Measurements from ENCODE around the gene PLCH1. TPM values are rescaled to one million over a fixed set of nuclear protein-coding genes. Genes with fewer than 3 reads are reported as not detected.

PLCH1 gene
- total and polyA plus RNA-seq, 2 of the 8 experiments (the other 6 are each of a cell fraction or from before 2014, with no cell fraction given) = 5.8 to 17.2 TPM

DNA sequence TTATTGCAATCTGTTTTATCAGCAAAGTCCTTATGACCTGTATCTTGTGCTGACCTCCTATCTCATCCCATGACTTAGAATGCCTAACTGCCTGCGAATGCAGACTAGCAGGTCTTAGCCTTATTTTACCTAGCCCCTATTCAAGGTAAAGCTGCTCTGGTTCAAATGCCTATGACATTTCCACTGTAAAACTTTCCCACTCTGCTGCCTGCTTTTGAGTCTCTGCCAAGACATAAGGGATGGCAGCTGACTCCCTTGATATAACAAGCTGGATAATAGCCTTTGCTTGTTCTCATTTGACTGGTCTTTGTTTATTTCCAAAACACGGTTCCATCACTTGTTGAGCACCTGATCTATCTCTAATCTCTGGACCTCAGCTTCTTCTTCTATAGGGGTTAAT, 319.5 kb downstream of the PLCH1 start:
- Histone ChIP-seq H3K4me1 (replicated peaks in 1 of 4; ENCODE audit: control insufficient read depth in 3 of 4, insufficient read depth in 4 of 4, low read length in 3 of 4) (peaks cover 0 to 21% (median 8%) of the 10 kb centered on the region in 4 experiments; a peak in 4 of 7 replicates), H3K23ac (ENCODE audit: insufficient read length) (no peak overlapping the region), H3K18ac (ENCODE audit: extremely low read depth, low read length) (no peak overlapping the region), H3K9ac (replicated peaks in 1 of 4; ENCODE audit: extremely low read depth in 1 of 4, low read depth in 3 of 4, low read length in 3 of 4) (no peak overlapping the region), H3K23me2 (ENCODE audit: low read depth, low read length) (no peaks in the 10 kb centered on the region), H2BK5ac (ENCODE audit: low read depth, low read length) (no peak overlapping the region), H2BK120ac (replicated peaks; ENCODE audit: low read depth, low read length) (no peak overlapping the region), H4K5ac (ENCODE audit: insufficient read length, low read depth, low read length) (no peak overlapping the region), H4K91ac (replicated peaks; ENCODE audit: insufficient read length, low read length) (no peak overlapping the region), H4K20me1 (replicated peaks in 1 of 2; ENCODE audit: control insufficient read depth in 1 of 2, insufficient read depth in 2 of 2, low read length in 2 of 2) (no peaks in the 10 kb centered on the region), H3K4me2 (ENCODE audit: insufficient read depth in 1 of 2, low read depth in 2 of 2, low read length in 2 of 2) (no peak overlapping the region), H2BK20ac (ENCODE audit: low read length) (no peak overlapping the region), H3K27ac (ENCODE audit: low read depth, low read length) (no peak overlapping the region), H2AFZ (ENCODE audit: low read length) (no peak overlapping the region), H2BK15ac (ENCODE audit: low read length) (no peak overlapping the region), H3K9me3 (ENCODE audit: insufficient read depth in 2 of 2, low read depth in 1 of 2, low read length in 1 of 2) (no peaks in the 10 kb centered on the region), H3K27me3 (replicated peaks in 1 of 4; ENCODE audit: control insufficient read depth in 3 of 4, extremely low read depth in 1 of 4, insufficient read depth in 3 of 4, low read length in 3 of 4) (no peaks in the 10 kb centered on the region), H3K36me3 (ENCODE audit: control insufficient read depth in 2 of 4, insufficient read depth in 4 of 4, low read length in 3 of 4) (no peaks in the 10 kb centered on the region), H3K14ac (ENCODE audit: insufficient read length) (no peak overlapping the region), H3K4me3 (ENCODE audit: extremely low read depth in 1 of 4, insufficient read depth in 2 of 4, low read depth in 3 of 4, low read length in 4 of 4) (no peak overlapping the region), H3K79me2 (ENCODE audit: control insufficient read depth in 1 of 2, insufficient read depth in 2 of 2, low read length in 2 of 2) (no peaks in the 10 kb centered on the region), H3K79me1 (ENCODE audit: low read depth, low read length) (no peaks in the 10 kb centered on the region), H2BK12ac (ENCODE audit: low read depth, low read length) (no peak overlapping the region), H4K8ac (ENCODE audit: extremely low read depth, insufficient read depth, low read length) (no peak overlapping the region), H2AK5ac (ENCODE audit: low read depth, low read length) (no peak overlapping the region), H3K4ac (replicated peaks; ENCODE audit: insufficient read length, low read depth, low read length) (no peak overlapping the region), H3K56ac (replicated peaks; ENCODE audit: insufficient read length, low read depth, low read length) (no peak overlapping the region)
- no peak for DNase-seq (ENCODE audit: low read depth in 1 of 2, low spot score in 2 of 2)
- no peak for FAIRE-seq
- POLR2A ChIA-PET (ENCODE audit: partially characterized antibody) = no interaction called here
- TF ChIP-seq CHD1 (IDR thresholded peaks at IDR 0.05; ENCODE audit: low read depth, low read length) (no peak), HDAC2 (IDR thresholded peaks at IDR 0.05; ENCODE audit: borderline replicate concordance in 1 of 2, low read depth in 2 of 2, low read length in 2 of 2) (no peak), ZNF274 (IDR thresholded peaks at IDR 0.05; ENCODE audit: borderline replicate concordance, extremely low read depth, low read length) (no peak)
- WGBS, 2 experiments (ENCODE audit: extremely low coverage in 1 of 2, insufficient coverage in 1 of 2, insufficient read length in 1 of 2, insufficient replicate concordance in 2 of 2, low coverage in 1 of 2, low lambda C conversion rate in 2 of 2, missing lambda C conversion rate in 1 of 2) = 93% methylated on average over 2 of the region's 2 CpGs; no CpG with 5 or more reads in 1 of the 2 experiments
- CTCF ChIA-PET (ENCODE audit: partially characterized antibody) = no interaction called here

All from H1 (cell line).